ENCODE data around the gene DAGLA.

DNA sequence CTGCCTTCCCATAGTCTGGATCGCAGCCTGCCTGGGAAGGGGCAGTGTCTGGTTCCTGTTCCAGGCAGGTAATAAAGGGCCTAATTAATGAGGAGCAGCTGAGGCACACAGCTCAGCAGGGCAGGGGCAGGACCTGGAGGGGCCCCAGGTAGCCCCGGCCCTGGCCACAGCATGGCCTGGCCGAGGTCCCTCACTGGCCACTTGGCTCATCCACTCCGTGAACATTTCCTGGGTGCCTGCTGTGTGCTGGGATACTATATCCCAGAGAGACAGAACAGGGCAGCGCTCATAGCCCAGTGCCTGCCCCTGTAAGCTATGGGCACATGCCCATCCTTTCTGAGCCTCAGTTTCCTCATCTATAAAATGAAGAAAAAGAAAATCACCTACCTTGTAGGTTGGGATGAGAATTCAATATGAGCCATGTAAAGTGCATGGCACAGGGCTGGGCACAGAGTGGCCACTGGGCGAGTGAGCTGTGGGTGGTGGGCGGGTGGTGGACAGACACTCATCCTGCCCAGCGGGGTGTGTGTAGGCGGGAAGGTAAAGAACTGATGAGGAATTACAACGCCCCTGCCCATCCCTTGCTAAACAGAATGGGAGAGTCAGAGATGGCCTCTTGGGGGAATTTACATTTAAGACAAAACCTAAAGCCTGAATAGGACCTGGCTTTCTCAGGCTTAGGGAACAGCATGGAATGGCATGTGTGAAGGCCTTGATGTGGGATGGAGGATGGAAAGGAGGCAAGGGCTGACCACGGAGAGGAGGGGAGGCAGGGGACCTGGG is 81.4 kb downstream of the DAGLA start:
- TF ChIP-seq, protein P1, sequence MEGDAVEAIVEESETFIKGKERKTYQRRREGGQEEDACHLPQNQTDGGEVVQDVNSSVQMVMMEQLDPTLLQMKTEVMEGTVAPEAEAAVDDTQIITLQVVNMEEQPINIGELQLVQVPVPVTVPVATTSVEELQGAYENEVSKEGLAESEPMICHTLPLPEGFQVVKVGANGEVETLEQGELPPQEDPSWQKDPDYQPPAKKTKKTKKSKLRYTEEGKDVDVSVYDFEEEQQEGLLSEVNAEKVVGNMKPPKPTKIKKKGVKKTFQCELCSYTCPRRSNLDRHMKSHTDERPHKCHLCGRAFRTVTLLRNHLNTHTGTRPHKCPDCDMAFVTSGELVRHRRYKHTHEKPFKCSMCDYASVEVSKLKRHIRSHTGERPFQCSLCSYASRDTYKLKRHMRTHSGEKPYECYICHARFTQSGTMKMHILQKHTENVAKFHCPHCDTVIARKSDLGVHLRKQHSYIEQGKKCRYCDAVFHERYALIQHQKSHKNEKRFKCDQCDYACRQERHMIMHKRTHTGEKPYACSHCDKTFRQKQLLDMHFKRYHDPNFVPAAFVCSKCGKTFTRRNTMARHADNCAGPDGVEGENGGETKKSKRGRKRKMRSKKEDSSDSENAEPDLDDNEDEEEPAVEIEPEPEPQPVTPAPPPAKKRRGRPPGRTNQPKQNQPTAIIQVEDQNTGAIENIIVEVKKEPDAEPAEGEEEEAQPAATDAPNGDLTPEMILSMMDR (IDR thresholded peaks at IDR 0.05; ENCODE audit: poor library complexity) = no peak
- TF ChIP-seq EZH2 (IDR thresholded peaks at IDR 0.05; ENCODE audit: borderline replicate concordance) = no peak

Measured in hepatocyte (in vitro differentiated cells).